Femur (tissue), 1 donor: ENCODE results near the gene BPIFB3.

Experiments used
- DNase-seq: peaks from one replicate; pipeline ENCODE4 v3.0.0-alpha.2; 2017

BPIFB3 gene

GRCh38 chr20:33065785-33066184 is 12.1 kb downstream of the BPIFB3 start:
- no peak for DNase-seq

- DNase-seq, result no peak
Measured at GRCh38 chr20:33067806-33068205, 14.1 kb downstream of the BPIFB3 start.

- DNase-seq, result no peak
Measured at GRCh38 chr20:33068251-33068939, 14.7 kb downstream of the BPIFB3 start.

- DNase-seq, result no peak
Measured at GRCh38 chr20:33069673-33070072, 16.0 kb downstream of the BPIFB3 start.

GRCh38 chr20:33070111-33071053 is 16.7 kb downstream of the BPIFB3 start:
- no peak for DNase-seq

- no peak for DNase-seq
Measured at GRCh38 chr20:33071198-33071597, 17.5 kb downstream of the BPIFB3 start.

- DNase-seq, result no peak
Measured at GRCh38 chr20:33072362-33072761, 18.7 kb downstream of the BPIFB3 start.

GRCh38 chr20:33072813-33073212 is 19.1 kb downstream of the BPIFB3 start:
- DNase-seq, result no peak

- DNase-seq, result no peak
Measured at GRCh38 chr20:33074675-33075074, 21.0 kb downstream of the BPIFB3 start.

GRCh38 chr20:33075281-33075680 is 21.6 kb downstream of the BPIFB3 start:
- no peak for DNase-seq

- no peak for DNase-seq
Measured at GRCh38 chr20:33076662-33077372, 23.1 kb downstream of the BPIFB3 start.

GRCh38 chr20:33079259-33079658 is 25.6 kb downstream of the BPIFB3 start, which contains the start of gene BPIFB4:
Gene BPIFB4, plus strand, starts transcription at chr20:33079643. Its CDS starts 1,884 bp downstream, at chr20:33081527.
- DNase-seq, result peak; percentile 41

GRCh38 chr20:33081411-33082154 is 27.9 kb downstream of the BPIFB3 start:
- DNase-seq, result no peak

- no peak for DNase-seq
Measured at GRCh38 chr20:33082546-33082945, 28.8 kb downstream of the BPIFB3 start.

- DNase-seq, result no peak
Measured at GRCh38 chr20:33083544-33084340, 30.0 kb downstream of the BPIFB3 start.

- DNase-seq, result no peak
Measured at GRCh38 chr20:33084722-33085121, 31.0 kb downstream of the BPIFB3 start.

GRCh38 chr20:33086052-33086722 is 32.5 kb downstream of the BPIFB3 start:
- no peak for DNase-seq

- DNase-seq, result no peak
Measured at GRCh38 chr20:33091147-33091546, 37.4 kb downstream of the BPIFB3 start.

- no peak for DNase-seq
Measured at GRCh38 chr20:33091693-33092092, 38.0 kb downstream of the BPIFB3 start.

- DNase-seq, result no peak
Measured at GRCh38 chr20:33092361-33092760, 38.7 kb downstream of the BPIFB3 start.

GRCh38 chr20:33093074-33093473 is 39.4 kb downstream of the BPIFB3 start:
- no peak for DNase-seq
